ENCODE measurements around the gene PGPEP1. TPM values are rescaled to one million over a fixed set of nuclear protein-coding genes. Genes with fewer than 3 reads are reported as not detected.

The PGPEP1 gene
- total RNA-seq, 1 donor from 2014 or later, result 40.8 TPM

GRCh38 chr19:18366021-18366435, 25.6 kb downstream of the PGPEP1 start:
- peak overlapping the region; percentile 91 for H3K27ac ChIP-seq
- ATAC-seq, result peak; percentile 36
- no peaks in the 10 kb centered on the region for H3K27me3 ChIP-seq
- H3K4me3 ChIP-seq, result no peak overlapping the region
- peaks cover 29% of the 10 kb centered on the region for H3K4me1 ChIP-seq
- no peak for DNase-seq
- peaks cover 18% of the 10 kb centered on the region for H3K36me3 ChIP-seq
- no peaks in the 10 kb centered on the region for H3K9me3 ChIP-seq
- intact Hi-C loops (cut with DNase I), result no loop called here
- no peak for TF ChIP-seq CTCF (IDR thresholded peaks at IDR 0.05)

- Histone ChIP-seq H3K27ac (peak overlapping the region; percentile 45), H3K36me3 (peaks cover under 1% of the 10 kb centered on the region), H3K4me1 (peaks cover 32% of the 10 kb centered on the region), H3K27me3 (no peaks in the 10 kb centered on the region), H3K4me3 (no peak overlapping the region), H3K9me3 (no peaks in the 10 kb centered on the region)
- no peak for DNase-seq
- ATAC-seq, result peak; percentile 46
- intact Hi-C loops (cut with DNase I), result no loop called here
- TF ChIP-seq CTCF (IDR thresholded peaks at IDR 0.05), result no peak
These were observed 28.3 kb downstream of the PGPEP1 start for GRCh38 chr19:18368504-18369222.

- intact Hi-C loops (cut with DNase I), result no loop called here
- Histone ChIP-seq H3K4me1 (peaks cover 36% of the 10 kb centered on the region), H3K4me3 (no peak overlapping the region), H3K27me3 (no peaks in the 10 kb centered on the region), H3K27ac (peak overlapping the region; percentile 81), H3K9me3 (no peaks in the 10 kb centered on the region), H3K36me3 (no peaks in the 10 kb centered on the region)
- ATAC-seq (no peak), DNase-seq (no peak)
- no peak for TF ChIP-seq CTCF (IDR thresholded peaks at IDR 0.05)
These were observed 33.1 kb downstream of the PGPEP1 start for GRCh38 chr19:18373407-18373891.

- peaks cover 42% of the 10 kb centered on the region for H3K4me1 ChIP-seq
These were observed 33.7 kb downstream of the PGPEP1 start for GRCh38 chr19:18373892-18374629.

DNA sequence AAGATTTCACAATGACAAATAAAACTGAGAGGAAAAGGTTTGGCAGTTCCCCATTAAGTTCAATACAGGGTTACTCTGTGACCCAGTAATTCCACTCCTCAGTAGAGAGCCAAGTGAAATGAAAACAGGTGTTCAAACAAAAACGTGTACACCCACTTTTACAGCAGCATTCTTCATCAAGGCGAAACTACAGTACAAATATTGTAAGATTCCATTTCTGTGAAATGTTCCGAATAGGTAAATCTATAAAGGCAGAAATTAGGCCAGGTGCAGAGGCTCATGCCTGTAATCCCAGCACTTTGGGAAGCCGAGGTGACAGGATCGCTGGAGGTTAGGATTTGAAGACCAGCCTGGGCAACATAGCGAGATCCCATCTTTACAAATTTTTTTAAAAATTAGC, 36.6 kb downstream of the PGPEP1 start:
- Histone ChIP-seq H3K36me3 (no peaks in the 10 kb centered on the region), H3K9me3 (no peaks in the 10 kb centered on the region), H3K4me1 (peaks cover 52% of the 10 kb centered on the region), H3K27ac (peak overlapping the region; percentile 68), H3K4me3 (no peak overlapping the region), H3K27me3 (no peaks in the 10 kb centered on the region)
- ATAC-seq, result peak; percentile 22
- no peak for DNase-seq
- TF ChIP-seq CTCF (IDR thresholded peaks at IDR 0.05), result no peak
- intact Hi-C loops (cut with DNase I), result no loop called here

More at GRCh38 chr19:18373892-18374629, 33.7 kb downstream of the PGPEP1 start:
- no peaks in the 10 kb centered on the region for H3K27me3 ChIP-seq
- peak; percentile 96 for DNase-seq
- H3K27ac ChIP-seq, result peak overlapping the region; percentile 81
- H3K4me3 ChIP-seq, result no peak overlapping the region
- intact Hi-C loops (cut with DNase I), result no loop called here
- ATAC-seq, result peak; percentile 97
- H3K36me3 ChIP-seq, result no peaks in the 10 kb centered on the region
- no peaks in the 10 kb centered on the region for H3K9me3 ChIP-seq
- no peak for TF ChIP-seq CTCF (IDR thresholded peaks at IDR 0.05)
